ENCODE measurements around the gene RPS6KA1.

Gene RPS6KA1

DNA sequence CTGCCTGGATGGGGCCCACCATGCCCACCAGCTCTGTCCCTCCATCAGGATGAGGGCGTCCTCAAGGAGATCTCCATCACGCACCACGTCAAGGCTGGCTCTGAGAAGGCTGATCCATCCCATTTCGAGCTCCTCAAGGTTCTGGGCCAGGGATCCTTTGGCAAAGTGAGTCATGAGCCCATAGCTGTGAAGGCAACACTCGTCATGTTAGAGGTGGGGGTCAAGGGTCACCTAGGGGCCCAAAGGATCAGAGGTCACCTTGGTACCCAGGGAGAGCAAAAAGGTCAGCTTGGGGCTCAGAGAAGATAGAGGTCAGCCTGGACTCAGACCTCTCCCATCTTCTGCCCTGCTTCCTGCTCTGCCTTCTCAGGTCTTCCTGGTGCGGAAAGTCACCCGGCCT, 17.3 kb downstream of the RPS6KA1 start:
- peak overlapping the region; percentile 93; the same call in 1 of the 2 replicates for H3K4me3 ChIP-seq (ENCODE audit: low read length)
- no peak for DNase-seq (ENCODE audit: low read depth, low spot score)

DNA sequence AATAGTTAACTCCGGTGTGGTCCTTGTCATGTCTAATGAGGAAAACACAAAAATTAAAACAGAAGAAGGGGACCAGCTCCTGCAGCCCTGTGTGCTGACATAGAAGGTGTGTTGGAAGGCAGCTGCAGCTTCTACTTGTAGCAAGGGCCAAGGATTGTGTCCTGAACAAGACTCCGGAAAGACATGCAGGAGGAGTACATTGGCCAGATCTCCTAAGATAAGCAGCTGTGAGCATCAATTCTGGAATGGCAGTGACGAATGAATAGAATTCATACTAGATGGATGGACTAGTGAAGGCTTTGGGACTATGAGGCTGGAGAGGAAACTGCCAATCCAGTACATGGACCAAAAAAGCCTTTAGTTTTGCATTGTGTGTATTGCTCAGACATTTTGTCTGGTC, 19.3 kb downstream of the RPS6KA1 start:
- H3K4me3 ChIP-seq (ENCODE audit: low read length) = no peak overlapping the region
- DNase-seq (ENCODE audit: low read depth, low spot score) = no peak

DNA sequence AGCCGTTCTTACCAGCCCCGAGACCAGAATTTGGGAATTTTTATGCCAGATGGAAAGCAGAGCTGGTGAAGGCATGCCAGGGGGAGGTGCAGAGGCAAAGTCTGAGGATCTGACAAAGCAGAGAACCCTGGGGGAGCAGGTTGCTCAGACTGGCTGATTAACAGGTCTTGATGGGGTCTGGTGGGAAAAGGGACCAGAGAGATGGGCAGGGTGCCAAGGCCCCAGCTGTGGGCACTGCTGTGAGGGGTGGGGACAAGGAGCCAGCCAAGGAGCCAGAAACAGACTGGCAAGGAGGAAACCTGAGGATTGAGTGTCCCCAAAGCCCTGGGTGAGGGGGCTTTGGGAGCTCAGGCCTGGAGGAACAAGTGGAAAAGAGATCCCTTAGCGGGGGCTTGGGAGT, 21.4 kb downstream of the RPS6KA1 start:
- no peak overlapping the region for H3K4me3 ChIP-seq (ENCODE audit: low read length)
- no peak for DNase-seq (ENCODE audit: low read depth, low spot score)

DNA sequence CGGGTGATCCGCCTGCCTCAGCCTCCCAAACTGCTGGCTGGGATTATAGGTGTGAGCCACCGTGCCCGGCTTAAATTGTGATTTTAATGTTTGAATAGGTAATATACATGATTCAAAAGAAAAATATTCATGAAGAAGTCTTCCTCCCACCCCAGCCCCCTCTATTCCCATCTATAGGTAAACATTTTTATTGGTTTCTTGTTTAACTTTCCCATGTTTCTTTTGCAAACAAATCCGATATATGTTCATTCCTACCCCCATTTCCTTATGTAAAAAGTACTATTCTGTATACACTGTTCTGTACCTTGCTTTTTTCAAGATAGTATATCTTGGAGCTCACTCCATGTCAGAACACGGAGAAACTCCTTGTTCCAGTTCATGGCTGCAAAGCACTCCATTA, 23.2 kb downstream of the RPS6KA1 start:
- no peak overlapping the region for H3K4me3 ChIP-seq (ENCODE audit: low read length)
- no peak for DNase-seq (ENCODE audit: low read depth, low spot score)

DNA sequence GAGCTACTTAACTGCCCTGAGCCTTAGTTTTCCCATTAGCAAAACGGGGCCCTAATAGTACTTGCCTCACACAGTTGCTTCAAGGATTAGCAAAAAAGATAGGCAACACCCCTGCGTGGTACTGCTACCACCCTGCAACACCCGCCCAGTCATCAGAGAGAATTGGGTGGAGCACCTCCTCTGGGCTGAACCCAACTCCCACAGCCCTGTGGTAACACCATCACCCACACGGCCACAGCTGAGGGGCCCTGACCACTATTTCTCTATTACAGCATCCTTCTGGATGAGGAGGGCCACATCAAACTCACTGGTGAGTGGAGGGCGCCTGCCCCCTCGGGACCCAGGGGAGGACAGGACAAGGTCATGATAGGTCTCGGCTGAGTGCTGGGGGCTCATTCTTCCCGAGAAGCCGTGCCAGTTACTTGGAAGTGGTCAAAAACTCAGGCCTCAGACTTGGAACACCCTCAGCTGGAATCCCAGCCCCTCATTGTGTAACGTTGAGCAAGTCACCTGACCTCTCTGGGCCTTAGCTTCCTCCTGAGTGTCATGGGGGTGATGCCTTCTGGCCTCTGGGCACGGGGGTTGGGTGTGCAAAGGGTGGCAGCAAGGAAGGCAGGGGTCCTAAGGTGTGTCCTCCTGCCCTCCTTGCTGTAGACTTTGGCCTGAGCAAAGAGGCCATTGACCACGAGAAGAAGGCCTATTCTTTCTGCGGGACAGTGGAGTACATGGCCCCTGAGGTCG, 24.6 kb downstream of the RPS6KA1 start:
- no peak overlapping the region for H3K4me3 ChIP-seq (ENCODE audit: low read length)
- DNase-seq (ENCODE audit: low read depth, low spot score) = no peak

DNA sequence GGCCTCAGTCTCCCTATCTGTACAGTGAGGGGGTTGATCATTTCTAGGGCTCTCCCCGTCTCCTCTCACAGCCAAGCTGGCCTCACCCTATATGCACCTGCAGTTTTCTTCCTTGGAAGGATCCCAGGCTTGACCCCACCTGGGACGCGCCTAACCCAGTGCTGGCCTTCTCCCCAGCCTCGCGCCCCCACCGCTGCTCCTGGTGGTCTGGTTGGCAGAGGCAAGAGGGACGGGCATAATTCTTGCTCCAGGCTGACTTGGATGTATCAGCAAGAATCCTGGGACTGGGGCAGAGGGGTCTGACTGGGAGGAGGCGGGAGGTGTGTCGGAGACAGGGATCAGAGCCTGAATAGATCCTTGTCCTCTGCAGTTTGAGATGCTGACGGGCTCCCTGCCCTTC, 25.2 kb downstream of the RPS6KA1 start:
- H3K4me3 ChIP-seq (ENCODE audit: low read length) = no peak overlapping the region
- DNase-seq (ENCODE audit: low read depth, low spot score) = no peak

DNA sequence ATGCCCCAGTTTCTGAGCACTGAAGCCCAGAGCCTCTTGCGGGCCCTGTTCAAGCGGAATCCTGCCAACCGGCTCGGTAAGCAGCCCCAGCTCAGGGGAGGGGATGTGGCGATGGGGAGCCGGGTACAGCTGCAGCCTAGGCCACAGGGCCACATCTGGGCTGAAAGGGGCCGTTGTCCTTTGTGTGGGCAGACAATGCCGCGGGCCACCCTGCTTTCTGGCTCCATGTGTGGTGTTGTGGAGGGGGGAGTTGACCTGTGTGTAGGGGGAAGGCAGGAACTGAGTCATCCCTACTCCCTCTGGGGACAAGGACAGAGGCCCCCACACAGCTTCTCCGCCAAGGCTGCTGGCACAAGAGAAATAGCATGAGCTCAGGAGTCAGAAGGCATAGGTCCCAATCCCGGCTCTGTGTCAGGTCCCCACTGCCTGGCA, 26.0 kb downstream of the RPS6KA1 start:
- H3K4me3 ChIP-seq (ENCODE audit: low read length) = no peak overlapping the region
- DNase-seq (ENCODE audit: low read depth, low spot score) = no peak

DNA sequence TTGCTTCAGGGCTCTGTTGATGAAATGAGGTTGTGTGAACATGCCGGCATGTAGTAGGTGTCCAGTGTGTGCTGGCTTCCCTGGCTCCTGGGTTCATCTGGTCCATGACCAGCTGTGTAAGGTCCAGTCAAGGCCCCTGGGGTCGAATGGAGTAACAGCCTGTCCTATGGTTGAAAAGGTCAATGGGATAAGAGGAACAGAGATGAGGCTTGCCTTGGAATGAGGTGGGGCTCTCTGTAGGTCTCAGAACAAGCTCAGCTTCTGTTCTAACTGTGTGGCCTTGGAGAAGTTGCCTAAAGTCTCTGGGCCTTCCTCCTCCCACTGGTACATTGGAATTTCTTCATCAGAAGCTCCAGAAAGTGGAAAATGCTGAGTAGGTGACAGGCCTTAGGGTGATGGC, 26.6 kb downstream of the RPS6KA1 start:
- no peak for DNase-seq (ENCODE audit: low read depth, low spot score)
- H3K4me3 ChIP-seq (ENCODE audit: low read length) = no peak overlapping the region

DNA sequence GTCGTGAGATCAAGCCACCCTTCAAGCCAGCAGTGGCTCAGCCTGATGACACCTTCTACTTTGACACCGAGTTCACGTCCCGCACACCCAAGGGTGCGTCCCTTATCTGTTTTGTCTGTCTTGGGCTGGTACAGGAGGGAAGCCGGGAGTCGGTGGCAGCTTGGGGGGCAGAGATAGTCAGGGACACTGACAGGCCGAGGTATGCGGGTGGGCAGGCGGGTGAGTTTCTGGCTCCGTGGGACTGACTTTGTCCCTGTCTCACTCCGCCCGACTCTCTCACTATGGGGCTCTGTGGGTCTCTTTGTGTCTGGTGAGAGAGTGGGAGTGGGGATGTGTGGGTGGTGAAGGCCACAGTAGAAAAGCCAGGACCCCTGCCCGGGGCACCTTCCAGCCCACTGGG, 27.4 kb downstream of the RPS6KA1 start:
- H3K4me3 ChIP-seq (ENCODE audit: low read length) = no peak overlapping the region
- no peak for DNase-seq (ENCODE audit: low read depth, low spot score)

DNA sequence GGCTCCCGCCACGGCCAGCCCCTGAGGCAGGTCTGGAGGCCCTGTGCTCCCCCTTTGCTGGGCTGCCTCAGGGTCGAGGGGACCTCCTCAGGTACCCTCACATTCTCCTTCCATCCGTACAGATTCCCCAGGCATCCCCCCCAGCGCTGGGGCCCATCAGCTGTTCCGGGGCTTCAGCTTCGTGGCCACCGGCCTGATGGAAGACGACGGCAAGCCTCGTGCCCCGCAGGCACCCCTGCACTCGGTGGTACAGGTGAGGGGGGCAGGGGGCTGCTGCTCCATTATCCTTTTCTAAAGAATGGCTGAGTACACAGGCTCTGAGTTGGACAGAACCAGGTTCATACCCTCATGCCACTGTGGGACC, 29.1 kb downstream of the RPS6KA1 start:
- H3K4me3 ChIP-seq (ENCODE audit: low read length) = no peak overlapping the region
- DNase-seq (ENCODE audit: low read depth, low spot score) = no peak

DNA sequence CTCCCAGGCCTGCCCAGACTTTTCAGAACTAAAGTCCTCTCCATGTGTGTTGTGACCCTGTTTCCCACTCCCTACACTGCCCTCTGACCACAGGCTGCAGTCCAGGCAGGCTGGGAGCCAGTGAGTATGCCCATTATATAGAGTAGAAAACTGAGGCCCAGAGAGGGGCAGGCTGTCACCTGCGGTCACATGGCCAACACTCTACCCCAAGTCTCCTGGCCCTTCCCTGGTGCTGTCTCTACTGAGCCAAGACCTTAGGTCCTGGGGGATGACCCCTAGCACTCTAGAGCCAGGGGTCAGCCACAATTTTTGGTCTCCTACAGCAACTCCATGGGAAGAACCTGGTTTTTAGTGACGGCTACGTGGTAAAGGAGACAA, 30.8 kb downstream of the RPS6KA1 start:
- no peak overlapping the region for H3K4me3 ChIP-seq (ENCODE audit: low read length)
- no peak for DNase-seq (ENCODE audit: low read depth, low spot score)

DNA sequence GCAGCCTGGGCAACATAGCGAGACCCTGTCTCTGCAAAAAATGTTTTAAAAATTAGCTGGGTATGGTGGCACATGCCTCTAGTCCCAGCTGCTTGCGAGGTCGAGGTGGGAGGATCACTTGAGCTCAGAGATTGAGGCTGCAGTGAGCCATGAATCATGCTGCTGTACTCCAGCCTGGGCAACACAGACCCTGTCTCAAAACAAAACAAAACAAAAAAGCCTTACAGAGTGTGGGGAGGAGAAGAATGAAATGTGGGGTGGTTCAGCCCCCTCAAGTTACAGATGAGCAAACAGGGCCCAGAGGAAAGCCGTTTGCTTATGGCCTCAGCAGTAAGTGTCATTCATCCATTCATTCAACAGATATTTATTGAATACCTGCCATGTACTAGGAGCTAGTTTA, 40.7 kb downstream of the RPS6KA1 start:
- H3K4me3 ChIP-seq (ENCODE audit: low read length) = no peak overlapping the region
- DNase-seq (ENCODE audit: low read depth, low spot score) = no peak

DNA sequence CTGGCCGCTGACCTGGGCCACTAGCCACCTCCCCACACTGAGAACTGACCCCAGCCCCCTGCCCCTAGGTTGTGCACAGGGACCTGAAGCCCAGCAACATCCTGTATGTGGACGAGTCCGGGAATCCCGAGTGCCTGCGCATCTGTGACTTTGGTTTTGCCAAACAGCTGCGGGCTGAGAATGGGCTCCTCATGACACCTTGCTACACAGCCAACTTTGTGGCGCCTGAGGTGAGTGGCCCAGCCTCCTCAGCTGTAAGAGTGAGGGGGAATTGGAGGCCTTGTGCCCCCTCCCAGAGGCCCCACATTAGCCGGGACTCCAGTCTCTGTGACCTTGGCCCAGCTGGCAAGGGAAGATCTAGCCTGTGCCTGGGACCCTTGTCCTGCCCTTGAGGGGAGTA, 41.8 kb downstream of the RPS6KA1 start:
- no peak for DNase-seq (ENCODE audit: low read depth, low spot score)

DNA sequence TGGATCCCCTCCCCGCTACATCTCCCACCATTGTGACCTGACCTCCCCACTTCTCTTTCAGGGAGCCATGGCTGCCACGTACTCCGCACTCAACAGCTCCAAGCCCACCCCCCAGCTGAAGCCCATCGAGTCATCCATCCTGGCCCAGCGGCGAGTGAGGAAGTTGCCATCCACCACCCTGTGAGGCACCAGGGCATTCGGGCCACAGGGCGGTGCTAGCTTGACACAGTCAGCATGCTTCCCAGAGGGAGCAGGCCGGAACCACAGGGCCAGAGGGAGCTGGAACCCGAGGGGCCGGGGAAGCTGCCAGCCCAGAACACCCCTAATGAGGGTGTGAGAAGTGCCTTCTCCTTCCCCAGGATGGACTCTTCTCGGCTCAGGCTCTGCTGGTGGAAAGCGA, 44.5 kb downstream of the RPS6KA1 start:
- H3K4me3 ChIP-seq (ENCODE audit: low read length) = no peak overlapping the region
- DNase-seq (ENCODE audit: low read depth, low spot score) = no peak

More for the DNA sequence above, 41.8 kb downstream of the RPS6KA1 start:
- no peak overlapping the region for H3K4me3 ChIP-seq (ENCODE audit: low read length)

DNA sequence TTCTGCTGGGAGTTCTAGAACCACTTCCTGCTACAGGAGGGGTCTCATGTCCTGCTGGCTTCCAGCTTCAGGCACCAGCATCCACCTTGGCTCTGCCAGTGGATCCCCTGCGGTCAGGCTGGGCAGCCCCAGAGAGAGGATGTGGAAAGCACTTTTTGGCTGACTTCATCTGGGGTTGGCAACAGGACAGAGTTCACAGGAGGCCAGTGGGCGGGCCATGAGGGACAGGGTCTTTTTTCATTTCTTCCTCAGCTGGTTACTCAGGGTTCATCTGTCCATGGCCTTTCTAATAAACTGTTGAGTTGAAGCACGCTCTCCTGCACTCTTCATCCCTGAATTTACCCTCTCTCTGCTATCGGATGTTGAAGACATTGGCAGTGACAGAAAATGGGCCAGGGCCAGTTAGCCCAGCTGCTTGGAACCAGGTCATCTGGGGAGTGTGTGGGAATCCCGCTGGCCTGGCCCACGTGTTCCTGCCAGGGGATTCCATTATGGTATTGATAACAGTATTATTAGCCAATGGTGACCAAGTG, 45.2 kb downstream of the RPS6KA1 start:
- DNase-seq (ENCODE audit: low read depth, low spot score) = no peak
- H3K4me3 ChIP-seq (ENCODE audit: low read length) = no peak overlapping the region

DNA sequence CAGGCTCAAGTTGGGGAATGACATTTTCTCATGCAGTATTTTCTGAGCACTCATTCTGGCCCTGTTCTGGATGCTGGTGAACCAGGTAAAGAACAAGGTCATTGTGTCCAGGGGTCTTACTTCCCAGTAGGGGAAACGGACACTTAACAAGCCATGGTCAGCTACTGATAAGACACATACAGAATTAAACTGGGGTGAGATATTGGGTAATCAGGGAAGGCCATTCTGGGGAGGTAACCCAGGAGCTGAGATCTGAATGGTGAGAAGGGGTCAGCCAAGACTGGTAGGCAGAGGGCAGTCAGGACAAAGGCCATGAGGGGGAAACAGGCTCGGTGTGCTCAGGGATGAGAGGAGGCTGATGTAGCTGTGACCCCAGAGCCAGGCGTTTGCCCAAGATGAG, 45.8 kb downstream of the RPS6KA1 start:
- no peak for DNase-seq (ENCODE audit: low read depth, low spot score)

DNA sequence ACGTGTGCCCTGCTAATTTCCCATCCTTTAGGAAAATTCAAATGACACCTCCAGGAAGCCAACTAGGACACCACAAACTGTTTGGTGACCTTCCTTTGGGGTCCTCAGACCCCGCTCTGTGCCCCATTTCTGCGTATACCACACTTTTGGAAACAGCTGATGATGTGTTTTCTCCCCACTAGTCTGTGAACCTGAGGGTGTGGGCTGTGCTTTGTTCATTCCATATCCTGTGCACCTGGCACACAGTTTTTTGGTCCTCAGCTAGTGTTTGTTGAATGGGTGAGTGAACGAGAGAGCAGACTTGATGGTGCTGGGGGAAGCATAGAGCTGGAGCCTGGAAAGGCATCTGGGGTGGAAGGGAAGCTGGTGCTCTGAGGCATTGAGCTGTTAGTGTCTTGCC, 48.6 kb downstream of the RPS6KA1 start:
- no peak overlapping the region for H3K4me3 ChIP-seq (ENCODE audit: low read length)
- DNase-seq (ENCODE audit: low read depth, low spot score) = peak; percentile 20

More for the DNA sequence above, 45.8 kb downstream of the RPS6KA1 start:
- no peak overlapping the region for H3K4me3 ChIP-seq (ENCODE audit: low read length)

DNA sequence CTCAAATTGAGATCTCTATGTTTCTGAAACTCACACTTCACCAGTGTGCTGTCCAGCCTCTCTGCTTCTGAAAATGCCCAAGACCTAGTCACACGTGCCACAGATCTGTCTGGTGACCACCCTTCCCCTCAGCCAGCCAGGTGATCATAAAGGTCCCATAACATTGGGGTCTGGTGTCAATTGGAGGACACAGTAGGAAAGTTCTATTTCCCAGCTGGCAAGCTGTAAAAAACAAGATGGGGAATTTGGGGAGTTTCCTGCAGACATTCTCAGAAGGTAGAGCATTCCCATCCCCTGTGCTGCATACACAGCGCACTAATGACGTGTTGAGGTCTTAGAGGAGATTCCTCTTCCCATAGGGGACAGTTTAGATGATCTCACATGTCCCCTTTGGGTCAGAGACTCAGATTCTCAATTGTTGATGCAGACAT, 50.1 kb downstream of the RPS6KA1 start:
- no peak for DNase-seq (ENCODE audit: low read depth, low spot score)
- no peak overlapping the region for H3K4me3 ChIP-seq (ENCODE audit: low read length)

DNA sequence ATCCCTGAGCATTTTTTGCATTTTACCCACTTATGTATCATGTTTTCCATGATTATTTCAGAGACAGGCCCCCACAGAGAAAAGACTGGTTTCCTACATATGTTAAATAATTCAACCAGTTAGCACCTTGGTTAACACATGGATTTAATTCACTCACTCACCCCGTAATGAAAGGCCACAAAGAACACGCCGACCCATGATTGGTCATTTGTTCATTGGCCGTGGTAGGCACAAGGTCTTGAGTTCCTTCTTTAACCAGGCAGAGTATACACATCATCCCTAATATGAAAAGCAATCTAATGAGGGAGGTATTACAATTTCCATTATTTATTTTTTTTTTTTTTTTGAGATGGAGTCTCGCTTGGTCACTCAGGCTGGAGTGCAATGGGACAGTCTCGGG, 50.6 kb downstream of the RPS6KA1 start:
- H3K4me3 ChIP-seq (ENCODE audit: low read length) = no peak overlapping the region
- no peak for DNase-seq (ENCODE audit: low read depth, low spot score)

DNA sequence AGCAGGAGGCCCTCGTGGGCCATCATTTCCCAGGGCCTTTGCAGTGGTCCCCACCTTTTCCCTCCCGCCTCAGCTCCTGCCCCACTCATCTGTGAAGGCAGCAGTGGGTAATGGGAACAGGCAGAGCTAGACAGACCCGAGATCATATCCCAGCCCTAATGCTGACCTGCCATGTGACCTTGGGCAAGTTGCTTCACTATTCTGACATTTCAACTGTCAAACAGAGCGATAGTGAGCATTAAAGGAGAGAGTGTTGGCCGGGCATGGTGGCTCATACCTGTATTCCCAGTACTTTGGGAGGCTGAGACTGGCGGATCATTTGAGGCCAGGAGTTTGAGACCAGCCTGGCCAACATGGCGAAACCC, 51.7 kb downstream of the RPS6KA1 start:
- no peak for DNase-seq (ENCODE audit: low read depth, low spot score)

DNA sequence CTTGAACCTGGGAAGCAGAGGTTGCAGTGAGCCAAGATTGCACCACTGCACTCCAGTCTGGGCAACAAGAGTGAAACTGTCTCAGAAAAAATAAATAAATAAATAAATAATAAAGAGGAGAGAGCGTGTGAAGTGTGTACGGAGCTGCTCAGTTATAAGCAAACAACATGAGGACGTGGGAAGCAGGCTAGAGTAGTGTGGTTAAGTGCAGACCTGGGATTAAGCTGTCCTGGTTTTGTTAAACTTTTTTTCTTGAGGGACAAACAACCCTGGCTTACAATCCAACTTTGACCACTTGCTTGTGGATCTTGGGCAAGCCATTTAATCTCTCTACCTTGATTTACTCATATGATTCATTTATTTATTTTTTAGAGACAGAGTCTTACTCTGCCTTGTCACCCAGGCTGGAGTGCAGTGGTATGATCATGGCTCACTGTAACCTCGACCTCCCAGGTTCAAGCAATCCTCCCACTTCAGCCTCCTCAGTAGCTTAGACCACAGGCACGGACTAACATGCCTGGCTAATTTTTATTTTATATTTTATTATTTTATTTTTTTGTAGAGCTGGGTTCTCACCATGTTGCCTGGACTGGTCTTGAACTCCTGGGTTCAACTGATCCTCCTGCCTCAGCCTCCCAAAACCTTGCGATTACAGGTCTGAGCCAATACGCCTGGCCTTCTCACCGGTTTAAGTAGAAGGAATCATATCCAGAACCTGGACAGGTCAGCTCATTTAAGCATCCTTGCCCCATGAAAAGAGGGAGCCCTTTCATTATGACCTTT, 52.7 kb downstream of the RPS6KA1 start:
- no peak for DNase-seq (ENCODE audit: low read depth, low spot score)
- H3K4me3 ChIP-seq (ENCODE audit: low read length) = no peak overlapping the region

More for the DNA sequence above, 51.7 kb downstream of the RPS6KA1 start:
- H3K4me3 ChIP-seq (ENCODE audit: low read length) = no peak overlapping the region
